K562 (cell line): ENCODE measurements around the gene SLC22A7. TPM values are rescaled to one million over a fixed set of nuclear protein-coding genes. Genes with fewer than 3 reads are reported as not detected.

Experiments used
- ATAC-seq: fragments of 200-7000 bp; cut with Tn5 transposase; 3 replicates; pipeline ENCODE4 v1.9.1; 2020; ENCODE audit warnings: moderate library complexity
- BruUV-seq: library from RNA; stranded (reverse); fragments of 400-500 nt; replicated peaks from 2 replicates; lab custom pipeline; 2021; lab: Mats Ljungman, UMichigan
- CTCF ChIA-PET: fragments of 300-600 bp; formaldehyde crosslinking; extraction: SDS; loops from one replicate; lab custom pipeline; 2021; ENCODE audit warnings: low intra/inter-chr PET ratio; lab: Yijun Ruan, JAX
- POLR2A ChIA-PET: fragments of 300-600, 350-650 bp; sonication (Branson Sonifier 250); formaldehyde crosslinking; extraction: SDS; loops from one replicate; lab custom pipeline; 2021; ENCODE audit warnings: antibody characterized with exemption, inconsistent platforms; lab: Yijun Ruan, JAX
- DNase-seq, 4 experiments: peaks; one replicate each; pipeline versions ENCODE4 v3.0.0 to v3.0.0-alpha.2; 2011 to 2018; ENCODE audit warnings: low spot score in 3 of 4, mixed read lengths in 3 of 4; ENCODE audit errors: extremely low read depth in 1 of 4
- FAIRE-seq: peaks from 2 replicates; lab custom pipeline; 2011; peaks lifted over from hg19 to GRCh38; lab: Jason Lieb, UNC
- H2AFZ ChIP-seq: 2 replicates; pipeline ENCODE4 v1.6.0; 2011; ENCODE audit warnings: low read depth, low read length, control low read depth, inconsistent platforms
- H3K27ac ChIP-seq: fragments of 200-600 bp; 3 replicates; pipeline ENCODE4 v1.8.0; 2011; ENCODE audit warnings: low read depth, mild to moderate bottlenecking, control low read depth, inconsistent platforms, low read length, moderate library complexity, mixed read lengths; ENCODE audit errors: extremely low read depth
- H3K27me3 ChIP-seq, 2 experiments: fragments of 300-600 bp in 1 of 2; 2 replicates in 1 of 2; 3 replicates in 1 of 2; pipeline versions ENCODE4 v1.6.0 to v1.8.0; 2011; ENCODE audit warnings: inconsistent platforms in 2 of 2, low read length in 2 of 2, mild to moderate bottlenecking in 1 of 2, mixed read lengths in 1 of 2, moderate library complexity in 1 of 2; ENCODE audit not compliant: control insufficient read depth in 2 of 2, insufficient read depth in 2 of 2
- H3K36me3 ChIP-seq: fragments of 300-600 bp; 3 replicates; pipeline ENCODE4 v1.8.0; 2011; ENCODE audit warnings: mild to moderate bottlenecking, low read length, inconsistent platforms; ENCODE audit not compliant: control insufficient read depth, insufficient read depth
- H3K4me1 ChIP-seq, 2 experiments: fragments of 200-600 bp in 1 of 2; replicated peaks in 1 of 2; 2 replicates in 1 of 2; 3 replicates in 1 of 2; pipeline versions ENCODE4 v1.5.1 to v1.8.0; 2011; ENCODE audit warnings: inconsistent platforms in 2 of 2, low read length in 2 of 2, mild to moderate bottlenecking in 1 of 2, mixed read lengths in 1 of 2, moderate library complexity in 1 of 2; ENCODE audit not compliant: control insufficient read depth in 2 of 2, insufficient read depth in 2 of 2
- H3K4me2 ChIP-seq: 2 replicates; pipeline ENCODE4 v1.6.1; 2011; ENCODE audit warnings: low read length, control low read depth, inconsistent platforms, mixed read lengths; ENCODE audit not compliant: insufficient read depth
- H3K4me3 ChIP-seq: fragments of 200-600 bp; sonication (generic), shearing (Covaris generic); 2 replicates; pipeline ENCODE4 v1.5.1; 2016; ENCODE audit warnings: control low read depth, inconsistent platforms
- H3K79me2 ChIP-seq: fragments of 200-600 bp; 3 replicates; pipeline ENCODE4 v1.8.0; 2011; ENCODE audit warnings: low read length, inconsistent platforms; ENCODE audit not compliant: control insufficient read depth, insufficient read depth
- H3K9ac ChIP-seq, 2 experiments: 2 replicates each; pipeline versions ENCODE4 v1.6.0 to v1.6.1; 2011; ENCODE audit warnings: low read depth in 2 of 2, low read length in 2 of 2, control low read depth in 1 of 2, inconsistent platforms in 1 of 2, mild to moderate bottlenecking in 1 of 2, mixed read lengths in 1 of 2; ENCODE audit not compliant: insufficient read depth in 1 of 2
- H3K9me1 ChIP-seq: one replicate; pipeline ENCODE4 v1.6.0; 2011; ENCODE audit warnings: inconsistent platforms, mild to moderate bottlenecking, low read length, moderate library complexity; ENCODE audit not compliant: control insufficient read depth, insufficient read depth
- H3K9me3 ChIP-seq: replicated peaks from 2 replicates; pipeline ENCODE4 v1.5.1; 2011; ENCODE audit warnings: low read depth, low read length, inconsistent platforms; ENCODE audit not compliant: control insufficient read depth, insufficient read depth
- H4K20me1 ChIP-seq: replicated peaks from 2 replicates; pipeline ENCODE4 v1.6.1; 2011; ENCODE audit warnings: low read length, inconsistent platforms, mixed read lengths; ENCODE audit not compliant: control insufficient read depth, insufficient read depth
- BHLHE40 ChIP-seq: IDR thresholded peaks from 2 replicates; pipeline ENCODE4 v1.6.1; 2011; ENCODE audit warnings: low read length, improper control_type of control experiment
- DMBX1 ChIP-seq: fragments of 250-450 bp; sonication (Bioruptor Pico); IDR thresholded peaks from 2 replicates; pipeline ENCODE4 v1.8.0; 2022; ENCODE audit warnings: inconsistent platforms, mild to moderate bottlenecking, moderate library complexity, borderline replicate concordance
- MAFK ChIP-seq: IDR thresholded peaks from 2 replicates; pipeline ENCODE4 v1.6.1; 2011; ENCODE audit warnings: low read length, improper control_type of control experiment
- POLR2AphosphoS5 ChIP-seq: IDR thresholded peaks from 2 replicates; pipeline ENCODE4 v1.6.1; 2011; ENCODE audit warnings: mild to moderate bottlenecking, low read depth, low read length, moderate library complexity; ENCODE audit not compliant: control insufficient read depth, insufficient read depth
- RFX7 ChIP-seq: fragments of 250-450 bp; sonication (Bioruptor Pico); IDR thresholded peaks from 2 replicates; pipeline ENCODE4 v1.5.1; 2021; ENCODE audit warnings: mild to moderate bottlenecking
- TRIM28 ChIP-seq: fragments of 450-650 bp; IDR thresholded peaks from 2 replicates; pipeline ENCODE4 v1.6.1; 2017
- ZNF232 ChIP-seq: sonication (generic); formaldehyde crosslinking; IDR thresholded peaks from 2 replicates; pipeline ENCODE4 v1.8.0; 2022; ENCODE audit warnings: mild to moderate bottlenecking, missing genetic modification reagents
- ZNF583 ChIP-seq: fragments of 250-450 bp; sonication (Bioruptor Pico); IDR thresholded peaks from 2 replicates; pipeline ENCODE4 v1.4.0; 2020
- ZNF584 ChIP-seq: fragments of 200-800 bp; sonication (Bioruptor generic); IDR thresholded peaks from 2 replicates; pipeline ENCODE4 v1.6.1; 2016; ENCODE audit warnings: low read depth, mild to moderate bottlenecking, missing genetic modification characterization, missing compliant biosample characterization
- in situ Hi-C: fragments of 300-500 bp; cut with MboI; formaldehyde crosslinking; loops from 4 replicates; pipeline ENCODE4 v1.15.0; 2018; ENCODE audit warnings: inconsistent platforms, mixed read lengths
- intact Hi-C: fragments of 100-400 bp; cut with micrococcal nuclease; formaldehyde crosslinking; loops from 2 replicates; pipeline ENCODE4 v1.14.2; 2022
- polyA plus RNA-seq, 8 experiments: library from polyadenylated mRNA; depleted of rRNA in 4 of 8; stranded (reverse) in 5 of 8; unstranded in 3 of 8; fragments of >200 nt; fragmentation: Nextera tagmentation in 2 of 8; fragmentation: Illumina TruSeq in 1 of 8; extraction: Ambion mirVana in 2 of 8; extraction: Trizol in 1 of 8; gene quantifications; 2 replicates each; pipeline versions ENCODE4 v1.2.1 to v1.2.3, GENCODE V29; 2011 to 2014; ENCODE audit warnings: inconsistent platforms in 1 of 8, missing spikeins in 1 of 8
- total RNA-seq, 7 experiments: library from RNA; depleted of rRNA in 6 of 7; stranded (reverse); fragments of >200 nt in 6 of 7; fragmentation: Illumina TruSeq in 2 of 7; extraction: Trizol in 2 of 7; gene quantifications; 2 replicates each; pipeline versions ENCODE4 v1.2.1 to v1.2.3, GENCODE V29; 2011 to 2021; ENCODE audit warnings: low replicate concordance in 1 of 7
- TF ChIP-seq, protein P1 (sequence below): fragments of 200-400 bp; formaldehyde crosslinking; IDR thresholded peaks from 2 replicates; pipeline ENCODE4 v1.6.1; 2017; ENCODE audit warnings: mild to moderate bottlenecking, low read depth, low read length, moderate library complexity
- TF ChIP-seq, protein P2 (sequence below): fragments of 250-450 bp; sonication (Bioruptor Pico); IDR thresholded peaks from 2 replicates; pipeline ENCODE4 v1.8.0; 2022; ENCODE audit warnings: moderate library complexity, mild to moderate bottlenecking, inconsistent platforms
- TF ChIP-seq, protein P3 (sequence below): fragments of 250-450 bp; sonication (Bioruptor Pico); IDR thresholded peaks from 2 replicates; pipeline ENCODE4 v1.4.0; 2020; ENCODE audit warnings: mild to moderate bottlenecking
- TF ChIP-seq, protein P4 (sequence below): fragments of 450-650 bp; IDR thresholded peaks from 2 replicates; pipeline ENCODE4 v1.6.1; 2017; ENCODE audit warnings: antibody characterized with exemption
- TF ChIP-seq, protein P5 (sequence below), 3 experiments: IDR thresholded peaks in 2 of 3; conservative IDR thresholded peaks in 1 of 3; 2 replicates each; pipeline ENCODE4 v1.5.1; 2011 to 2012; ENCODE audit warnings: low read length in 3 of 3, mild to moderate bottlenecking in 3 of 3, control low read depth in 2 of 3, improper control_type of control experiment in 1 of 3, inconsistent platforms in 1 of 3, low read depth in 1 of 3, mixed read lengths in 1 of 3, moderate library complexity in 1 of 3; ENCODE audit not compliant: insufficient read depth in 2 of 3

The SLC22A7 gene
- total and polyA plus RNA-seq, 9 of the 15 experiments (the other 6 are each of a cell fraction or from before 2014, with no cell fraction given): not detected

DNA sequence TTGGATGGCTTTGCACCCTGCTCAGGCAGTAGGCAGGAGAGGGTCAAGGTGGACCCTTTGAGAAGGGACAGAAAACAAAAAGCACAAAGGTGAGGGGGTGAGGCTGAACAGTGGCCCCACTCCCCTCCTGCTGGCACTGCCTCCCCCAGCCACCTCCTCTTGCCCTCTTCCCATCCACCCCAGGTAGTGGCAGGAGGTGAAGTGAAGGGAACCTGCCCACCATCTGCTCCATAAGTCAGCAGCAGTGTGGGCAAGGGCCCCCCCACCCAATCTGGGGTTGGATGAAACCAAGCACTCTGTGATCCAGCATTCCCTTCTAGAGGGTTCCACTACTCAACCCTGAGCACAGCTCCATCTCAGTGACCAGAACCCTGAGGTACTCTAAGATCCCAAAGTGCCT, 26.1 kb upstream of the SLC22A7 start:
- H3K4me1 ChIP-seq: peaks cover 27 to 54% of the 10 kb centered on the region in 2 experiments
- peaks cover 21 to 43% of the 10 kb centered on the region in 2 experiments for H3K27me3 ChIP-seq
- no peak overlapping the region for H2AFZ ChIP-seq
- H3K4me3 ChIP-seq: no peak overlapping the region
- DNase-seq: no peak
- POLR2A ChIA-PET: interaction anchor here (0.7 to 1.4 kb wide), 3 partner anchors 9 to 239 kb away, joined by 3 to 4 read pairs (median 3); no protein-coding TSS in a partner anchor
- no peak for FAIRE-seq
- BruUV-seq: no TSS peak
- H3K27ac ChIP-seq: no peak overlapping the region
- H3K79me2 ChIP-seq: no peaks in the 10 kb centered on the region
- H3K4me2 ChIP-seq: no peak overlapping the region
- H4K20me1 ChIP-seq: 0 out of 2 replicates have a peak, but pooled peaks cover 6% of the 10 kb centered on the region
- no peak for ATAC-seq
- intact Hi-C loops (no loop called here), in situ Hi-C loops (loop anchor here (5.0 kb wide), 1 partner anchor 60 kb away; no protein-coding TSS in a partner anchor)
- H3K36me3 ChIP-seq: no peaks in the 10 kb centered on the region
- H3K9ac ChIP-seq: no peak overlapping the region
- H3K9me1 ChIP-seq: no peaks in the 10 kb centered on the region
- CTCF ChIA-PET: interaction anchor here (0.6 kb wide), 2 partner anchors 100 to 263 kb away, joined by 3 to 4 read pairs; no protein-coding TSS in a partner anchor
- H3K9me3 ChIP-seq: no peaks in the 10 kb centered on the region
- TF ChIP-seq ZNF584 (CRISPR knock-in tag) (no peak), MAFK (no peak), ZNF232 (CRISPR knock-in tag) (no peak), ZNF583 (CRISPR knock-in tag) (no peak), RFX7 (CRISPR knock-in tag) (no peak), DMBX1 (no peak), BHLHE40 (no peak), TRIM28 (no peak), POLR2AphosphoS5 (no peak)
- TF ChIP-seq, protein P1, sequence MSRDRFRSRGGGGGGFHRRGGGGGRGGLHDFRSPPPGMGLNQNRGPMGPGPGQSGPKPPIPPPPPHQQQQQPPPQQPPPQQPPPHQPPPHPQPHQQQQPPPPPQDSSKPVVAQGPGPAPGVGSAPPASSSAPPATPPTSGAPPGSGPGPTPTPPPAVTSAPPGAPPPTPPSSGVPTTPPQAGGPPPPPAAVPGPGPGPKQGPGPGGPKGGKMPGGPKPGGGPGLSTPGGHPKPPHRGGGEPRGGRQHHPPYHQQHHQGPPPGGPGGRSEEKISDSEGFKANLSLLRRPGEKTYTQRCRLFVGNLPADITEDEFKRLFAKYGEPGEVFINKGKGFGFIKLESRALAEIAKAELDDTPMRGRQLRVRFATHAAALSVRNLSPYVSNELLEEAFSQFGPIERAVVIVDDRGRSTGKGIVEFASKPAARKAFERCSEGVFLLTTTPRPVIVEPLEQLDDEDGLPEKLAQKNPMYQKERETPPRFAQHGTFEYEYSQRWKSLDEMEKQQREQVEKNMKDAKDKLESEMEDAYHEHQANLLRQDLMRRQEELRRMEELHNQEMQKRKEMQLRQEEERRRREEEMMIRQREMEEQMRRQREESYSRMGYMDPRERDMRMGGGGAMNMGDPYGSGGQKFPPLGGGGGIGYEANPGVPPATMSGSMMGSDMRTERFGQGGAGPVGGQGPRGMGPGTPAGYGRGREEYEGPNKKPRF: no peak
- TF ChIP-seq, protein P2, sequence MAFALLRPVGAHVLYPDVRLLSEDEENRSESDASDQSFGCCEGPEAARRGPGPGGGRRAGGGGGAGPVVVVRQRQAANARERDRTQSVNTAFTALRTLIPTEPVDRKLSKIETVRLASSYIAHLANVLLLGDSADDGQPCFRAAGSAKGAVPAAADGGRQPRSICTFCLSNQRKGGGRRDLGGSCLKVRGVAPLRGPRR (CRISPR knock-in tag): no peak
- TF ChIP-seq, protein P3, sequence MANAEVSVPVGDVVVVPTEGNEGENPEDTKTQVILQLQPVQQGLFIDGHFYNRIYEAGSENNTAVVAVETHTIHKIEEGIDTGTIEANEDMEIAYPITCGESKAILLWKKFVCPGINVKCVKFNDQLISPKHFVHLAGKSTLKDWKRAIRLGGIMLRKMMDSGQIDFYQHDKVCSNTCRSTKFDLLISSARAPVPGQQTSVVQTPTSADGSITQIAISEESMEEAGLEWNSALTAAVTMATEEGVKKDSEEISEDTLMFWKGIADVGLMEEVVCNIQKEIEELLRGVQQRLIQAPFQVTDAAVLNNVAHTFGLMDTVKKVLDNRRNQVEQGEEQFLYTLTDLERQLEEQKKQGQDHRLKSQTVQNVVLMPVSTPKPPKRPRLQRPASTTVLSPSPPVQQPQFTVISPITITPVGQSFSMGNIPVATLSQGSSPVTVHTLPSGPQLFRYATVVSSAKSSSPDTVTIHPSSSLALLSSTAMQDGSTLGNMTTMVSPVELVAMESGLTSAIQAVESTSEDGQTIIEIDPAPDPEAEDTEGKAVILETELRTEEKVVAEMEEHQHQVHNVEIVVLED (CRISPR knock-in tag): no peak
- TF ChIP-seq, protein P4, sequence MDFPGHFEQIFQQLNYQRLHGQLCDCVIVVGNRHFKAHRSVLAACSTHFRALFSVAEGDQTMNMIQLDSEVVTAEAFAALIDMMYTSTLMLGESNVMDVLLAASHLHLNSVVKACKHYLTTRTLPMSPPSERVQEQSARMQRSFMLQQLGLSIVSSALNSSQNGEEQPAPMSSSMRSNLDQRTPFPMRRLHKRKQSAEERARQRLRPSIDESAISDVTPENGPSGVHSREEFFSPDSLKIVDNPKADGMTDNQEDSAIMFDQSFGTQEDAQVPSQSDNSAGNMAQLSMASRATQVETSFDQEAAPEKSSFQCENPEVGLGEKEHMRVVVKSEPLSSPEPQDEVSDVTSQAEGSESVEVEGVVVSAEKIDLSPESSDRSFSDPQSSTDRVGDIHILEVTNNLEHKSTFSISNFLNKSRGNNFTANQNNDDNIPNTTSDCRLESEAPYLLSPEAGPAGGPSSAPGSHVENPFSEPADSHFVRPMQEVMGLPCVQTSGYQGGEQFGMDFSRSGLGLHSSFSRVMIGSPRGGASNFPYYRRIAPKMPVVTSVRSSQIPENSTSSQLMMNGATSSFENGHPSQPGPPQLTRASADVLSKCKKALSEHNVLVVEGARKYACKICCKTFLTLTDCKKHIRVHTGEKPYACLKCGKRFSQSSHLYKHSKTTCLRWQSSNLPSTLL: no peak
- TF ChIP-seq, protein P5, sequence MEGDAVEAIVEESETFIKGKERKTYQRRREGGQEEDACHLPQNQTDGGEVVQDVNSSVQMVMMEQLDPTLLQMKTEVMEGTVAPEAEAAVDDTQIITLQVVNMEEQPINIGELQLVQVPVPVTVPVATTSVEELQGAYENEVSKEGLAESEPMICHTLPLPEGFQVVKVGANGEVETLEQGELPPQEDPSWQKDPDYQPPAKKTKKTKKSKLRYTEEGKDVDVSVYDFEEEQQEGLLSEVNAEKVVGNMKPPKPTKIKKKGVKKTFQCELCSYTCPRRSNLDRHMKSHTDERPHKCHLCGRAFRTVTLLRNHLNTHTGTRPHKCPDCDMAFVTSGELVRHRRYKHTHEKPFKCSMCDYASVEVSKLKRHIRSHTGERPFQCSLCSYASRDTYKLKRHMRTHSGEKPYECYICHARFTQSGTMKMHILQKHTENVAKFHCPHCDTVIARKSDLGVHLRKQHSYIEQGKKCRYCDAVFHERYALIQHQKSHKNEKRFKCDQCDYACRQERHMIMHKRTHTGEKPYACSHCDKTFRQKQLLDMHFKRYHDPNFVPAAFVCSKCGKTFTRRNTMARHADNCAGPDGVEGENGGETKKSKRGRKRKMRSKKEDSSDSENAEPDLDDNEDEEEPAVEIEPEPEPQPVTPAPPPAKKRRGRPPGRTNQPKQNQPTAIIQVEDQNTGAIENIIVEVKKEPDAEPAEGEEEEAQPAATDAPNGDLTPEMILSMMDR (IDR thresholded peaks at IDR 0.05 in 2 of 3, conservative IDR thresholded peaks at IDR 0.05 in 1 of 3; ENCODE audit: insufficient read depth in 2 of 3, low read depth in 1 of 3, low read length in 3 of 3): no peak
